Mesendoderm (in vitro differentiated cells): Measurements from ENCODE around the gene NRM.
"Not testable (repeated sequence)": the region's sequence is repeated elsewhere in the genome, so short reads cannot be mapped to it uniquely, and the experiment has no call there.

ENCODE experiments used
- DNase-seq: peaks from one replicate; pipeline ENCODE4 v3.0.0; 2013
- H2AK5ac ChIP-seq: 2 replicates; pipeline ENCODE4 v1.6.1; 2013; ENCODE audit warnings: low read length, inconsistent platforms
- H2BK120ac ChIP-seq: 2 replicates; pipeline ENCODE4 v1.6.1; 2013; ENCODE audit warnings: low read depth, mild to moderate bottlenecking, low read length, moderate library complexity, mixed read lengths
- H2BK15ac ChIP-seq: replicated peaks from 2 replicates; pipeline ENCODE4 v1.6.1; 2013; ENCODE audit warnings: low read depth, mild to moderate bottlenecking, moderate library complexity
- H2BK5ac ChIP-seq: 2 replicates; pipeline ENCODE4 v1.6.1; 2013; ENCODE audit warnings: low read length, inconsistent platforms
- H3K18ac ChIP-seq: 2 replicates; pipeline ENCODE4 v1.6.1; 2013; ENCODE audit warnings: mild to moderate bottlenecking, low read length, mixed read lengths
- H3K23ac ChIP-seq: one replicate; pipeline ENCODE4 v1.6.1; 2013; ENCODE audit warnings: low read length
- H3K27ac ChIP-seq: 2 replicates; pipeline ENCODE4 v1.5.1; 2013; ENCODE audit warnings: low read depth, mild to moderate bottlenecking, inconsistent platforms, low read length, moderate library complexity
- H3K27me3 ChIP-seq: 2 replicates; pipeline ENCODE4 v1.6.1; 2013; ENCODE audit warnings: low read length, control low read depth, mild to moderate bottlenecking, inconsistent platforms; ENCODE audit not compliant: insufficient read depth, poor library complexity
- H3K36me3 ChIP-seq: 2 replicates; pipeline ENCODE4 v1.6.1; 2013; ENCODE audit warnings: low read length, inconsistent platforms; ENCODE audit not compliant: control insufficient read depth, insufficient read depth
- H3K4ac ChIP-seq: one replicate; pipeline ENCODE4 v1.6.1; 2013; ENCODE audit warnings: low read depth, mild to moderate bottlenecking, low read length, moderate library complexity
- H3K4me1 ChIP-seq: 2 replicates; pipeline ENCODE4 v1.6.1; 2013; ENCODE audit warnings: low read depth, low read length, inconsistent platforms; ENCODE audit not compliant: control insufficient read depth
- H3K4me2 ChIP-seq: 2 replicates; pipeline ENCODE4 v1.6.1; 2013; ENCODE audit warnings: low read length
- H3K4me3 ChIP-seq: 2 replicates; pipeline ENCODE4 v1.5.1; 2013; ENCODE audit warnings: mild to moderate bottlenecking, low read length
- H3K56ac ChIP-seq: one replicate; pipeline ENCODE4 v1.6.1; 2013; ENCODE audit warnings: low read length
- H3K79me1 ChIP-seq: 2 replicates; pipeline ENCODE4 v1.6.1; 2013; ENCODE audit warnings: low read length, inconsistent platforms
- H3K79me2 ChIP-seq: 2 replicates; pipeline ENCODE4 v1.6.1; 2013; ENCODE audit warnings: mild to moderate bottlenecking, low read length; ENCODE audit not compliant: control insufficient read depth, insufficient read depth
- H3K9ac ChIP-seq: 2 replicates; pipeline ENCODE4 v1.6.1; 2013; ENCODE audit warnings: low read length, inconsistent platforms
- H4K5ac ChIP-seq: one replicate; pipeline ENCODE4 v1.6.1; 2013; ENCODE audit warnings: low read length
- H4K8ac ChIP-seq: one replicate; pipeline ENCODE4 v1.6.1; 2013; ENCODE audit warnings: low read depth, mild to moderate bottlenecking, control low read depth, low read length, moderate library complexity
- WGBS: extraction: QIAGEN DNeasy Blood & Tissue Kit; methylation state at CpG from one replicate; pipeline ENCODE4 v1.1.7; 2013; ENCODE audit warnings: low lambda C conversion rate, missing lambda C conversion rate; ENCODE audit not compliant: insufficient coverage; ENCODE audit errors: extremely low coverage; 5-methylcytosine and 5-hydroxymethylcytosine counted together

The NRM gene

DNA sequence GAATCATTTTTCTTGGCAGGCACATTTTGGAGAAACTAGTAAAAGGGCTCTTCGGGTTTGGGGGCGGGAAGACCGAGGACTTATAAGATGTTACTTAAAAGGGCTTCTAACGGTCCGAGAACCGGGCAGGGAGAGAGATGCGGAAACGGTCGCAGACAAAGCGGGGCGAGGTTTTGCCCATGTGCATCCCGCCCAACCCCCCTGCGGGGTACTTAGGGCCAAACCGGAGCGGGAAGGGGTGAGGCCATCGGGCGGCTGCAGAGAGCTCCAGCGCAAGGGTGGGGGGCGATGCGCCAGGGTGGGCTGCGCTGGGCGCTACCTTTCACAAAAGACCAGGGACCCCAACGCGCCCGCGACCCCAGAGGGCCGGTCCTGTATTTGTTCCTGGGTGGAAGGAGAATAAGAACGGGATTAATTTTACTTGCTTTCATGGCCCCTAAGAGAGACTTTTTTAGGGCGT, 30.0 kb upstream of the NRM start:
- no CpG with 5 or more reads among the region's 29 CpGs for WGBS
- Histone ChIP-seq H3K4me2 (no peak overlapping the region), H4K5ac (no peak overlapping the region)

DNA sequence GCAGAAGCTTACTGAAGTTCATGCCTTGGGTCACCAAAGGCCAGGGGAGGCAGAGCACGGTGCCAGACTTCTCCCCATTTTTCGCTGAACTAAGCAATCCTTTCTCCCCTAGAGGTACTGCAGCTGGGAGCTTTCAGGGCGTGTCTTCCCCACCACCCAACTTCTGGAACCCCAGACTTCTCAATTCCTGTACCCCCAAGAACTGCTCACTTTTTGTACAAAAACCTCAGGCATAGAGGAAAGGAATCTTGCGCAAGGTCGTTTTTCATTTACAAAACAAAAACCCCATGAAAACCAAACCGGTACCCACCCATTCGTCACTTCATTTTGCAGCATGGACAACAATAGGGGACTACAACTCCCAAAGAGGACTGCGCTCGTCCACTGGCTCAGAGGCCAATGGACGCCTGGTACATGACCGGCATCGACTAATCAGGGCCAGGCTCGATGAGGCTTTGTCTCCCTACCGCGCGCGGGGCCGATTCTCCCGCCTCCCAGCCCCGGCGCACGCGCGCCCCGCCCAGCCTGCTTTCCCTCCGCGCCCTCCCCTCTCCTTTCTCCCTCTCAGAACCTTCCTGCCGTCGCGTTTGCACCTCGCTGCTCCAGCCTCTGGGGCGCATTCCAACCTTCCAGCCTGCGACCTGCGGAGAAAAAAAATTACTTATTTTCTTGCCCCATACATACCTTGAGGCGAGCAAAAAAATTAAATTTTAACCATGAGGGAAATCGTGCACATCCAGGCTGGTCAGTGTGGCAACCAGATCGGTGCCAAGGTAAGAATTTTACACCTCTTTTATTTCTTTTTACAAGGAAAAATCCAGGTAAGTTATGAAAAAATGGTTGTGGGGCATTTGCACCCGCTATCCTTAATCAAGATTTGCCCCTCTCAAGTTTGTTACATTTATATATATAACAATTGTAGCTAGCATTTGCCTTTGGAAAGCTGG, 29.3 kb upstream of the NRM start, which contains the start of gene TUBB:
Gene TUBB, plus strand, starts transcription at position 562 of the 947 bp plus-strand sequence. Its CDS starts 155 bp downstream, at position 717.
- peak within 1 kb of the TSS; percentile 98 for H3K9ac ChIP-seq
- no peaks in the 10 kb centered on the region for H3K27me3 ChIP-seq
- H3K23ac ChIP-seq = peak within 1 kb of the TSS; percentile 49
- peaks cover 41% of the 10 kb centered on the region for H3K79me2 ChIP-seq
- H3K18ac ChIP-seq = peak within 1 kb of the TSS; percentile 96
- peak within 1 kb of the TSS; percentile 36 for H4K5ac ChIP-seq
- peak within 1 kb of the TSS; percentile 72 for H2AK5ac ChIP-seq
- peak within 1 kb of the TSS; percentile 95 for H3K4me3 ChIP-seq
- H4K8ac ChIP-seq = peak within 1 kb of the TSS; percentile 67
- peaks cover 2% of the 10 kb centered on the region for H3K4me1 ChIP-seq
- no peak within 1 kb of the TSS for H2BK15ac ChIP-seq
- WGBS = no CpG with 5 or more reads among the region's 38 CpGs
- H2BK5ac ChIP-seq = peak within 1 kb of the TSS; percentile 73
- H3K4ac ChIP-seq = peak within 1 kb of the TSS; percentile 96
- DNase-seq = peak; percentile 100
- peak within 1 kb of the TSS; percentile 89 for H3K4me2 ChIP-seq
- peaks cover 2% of the 10 kb centered on the region for H3K79me1 ChIP-seq
- peaks cover 19% of the 10 kb centered on the region for H3K36me3 ChIP-seq
- H3K56ac ChIP-seq = peak within 1 kb of the TSS; percentile 96
- peak within 1 kb of the TSS; percentile 93 for H3K27ac ChIP-seq
- peak within 1 kb of the TSS; percentile 63 for H2BK120ac ChIP-seq

More for the DNA sequence above, 30.0 kb upstream of the NRM start:
- peak overlapping the region; percentile 95 for H3K4me3 ChIP-seq
- H3K27ac ChIP-seq = peak overlapping the region; percentile 90
- DNase-seq = peak; percentile 81
- H3K79me1 ChIP-seq = peaks cover 2% of the 10 kb centered on the region
- H3K18ac ChIP-seq = peak overlapping the region; percentile 96
- H4K8ac ChIP-seq = peak overlapping the region; percentile 67
- peaks cover 19% of the 10 kb centered on the region for H3K36me3 ChIP-seq
- peak overlapping the region; percentile 86 for H3K4ac ChIP-seq
- no peaks in the 10 kb centered on the region for H3K27me3 ChIP-seq
- H3K23ac ChIP-seq = peak overlapping the region; percentile 49
- peak overlapping the region; percentile 34 for H2BK120ac ChIP-seq
- peaks cover 2% of the 10 kb centered on the region for H3K4me1 ChIP-seq
- no peak overlapping the region for H2AK5ac ChIP-seq
- no peak overlapping the region for H2BK15ac ChIP-seq
- peaks cover 41% of the 10 kb centered on the region for H3K79me2 ChIP-seq
- peak overlapping the region; percentile 98 for H3K9ac ChIP-seq
- peak overlapping the region; percentile 73 for H2BK5ac ChIP-seq
- peak overlapping the region; percentile 96 for H3K56ac ChIP-seq

DNA sequence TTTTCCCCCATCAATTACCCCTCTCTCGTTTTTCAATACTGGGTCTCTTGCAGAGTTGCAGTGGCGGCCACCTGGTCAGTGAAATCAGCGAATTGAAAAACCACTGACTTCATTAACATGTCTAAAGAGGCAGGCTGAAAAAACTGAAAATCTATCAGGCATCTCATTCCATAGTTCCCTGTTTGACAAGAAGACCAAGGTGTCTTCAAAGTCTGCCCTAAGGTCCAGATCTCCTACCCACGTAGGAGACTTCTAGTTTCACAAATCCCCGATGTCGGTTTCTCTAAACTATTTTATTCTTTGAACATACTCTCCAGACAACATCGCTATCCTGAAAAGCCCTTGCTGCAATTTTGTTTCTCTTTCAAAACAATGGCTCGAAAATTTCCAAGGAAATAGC, 28.6 kb upstream of the NRM start:
- no peak overlapping the region for H3K23ac ChIP-seq
- no peak overlapping the region for H4K8ac ChIP-seq
- H2AK5ac ChIP-seq = peak overlapping the region; percentile 72
- peak overlapping the region; percentile 94 for H3K9ac ChIP-seq
- peaks cover 2% of the 10 kb centered on the region for H3K4me1 ChIP-seq
- H3K4ac ChIP-seq = peak overlapping the region; percentile 96
- peak overlapping the region; percentile 44 for H2BK5ac ChIP-seq
- H3K56ac ChIP-seq = peak overlapping the region; percentile 94
- H3K79me2 ChIP-seq = peaks cover 41% of the 10 kb centered on the region
- peak overlapping the region; percentile 72 for H3K18ac ChIP-seq
- peak overlapping the region; percentile 93 for H3K27ac ChIP-seq
- peak overlapping the region; percentile 46 for H3K4me3 ChIP-seq
- H3K4me2 ChIP-seq = peak overlapping the region; percentile 89
- peak overlapping the region; percentile 36 for H4K5ac ChIP-seq
- WGBS = no CpG with 5 or more reads among the region's 8 CpGs
- peaks cover 15% of the 10 kb centered on the region for H3K36me3 ChIP-seq
- peaks cover 4% of the 10 kb centered on the region for H3K79me1 ChIP-seq
- no peak overlapping the region for H2BK15ac ChIP-seq
- peak overlapping the region; percentile 63 for H2BK120ac ChIP-seq
- DNase-seq = no peak
- no peaks in the 10 kb centered on the region for H3K27me3 ChIP-seq

DNA sequence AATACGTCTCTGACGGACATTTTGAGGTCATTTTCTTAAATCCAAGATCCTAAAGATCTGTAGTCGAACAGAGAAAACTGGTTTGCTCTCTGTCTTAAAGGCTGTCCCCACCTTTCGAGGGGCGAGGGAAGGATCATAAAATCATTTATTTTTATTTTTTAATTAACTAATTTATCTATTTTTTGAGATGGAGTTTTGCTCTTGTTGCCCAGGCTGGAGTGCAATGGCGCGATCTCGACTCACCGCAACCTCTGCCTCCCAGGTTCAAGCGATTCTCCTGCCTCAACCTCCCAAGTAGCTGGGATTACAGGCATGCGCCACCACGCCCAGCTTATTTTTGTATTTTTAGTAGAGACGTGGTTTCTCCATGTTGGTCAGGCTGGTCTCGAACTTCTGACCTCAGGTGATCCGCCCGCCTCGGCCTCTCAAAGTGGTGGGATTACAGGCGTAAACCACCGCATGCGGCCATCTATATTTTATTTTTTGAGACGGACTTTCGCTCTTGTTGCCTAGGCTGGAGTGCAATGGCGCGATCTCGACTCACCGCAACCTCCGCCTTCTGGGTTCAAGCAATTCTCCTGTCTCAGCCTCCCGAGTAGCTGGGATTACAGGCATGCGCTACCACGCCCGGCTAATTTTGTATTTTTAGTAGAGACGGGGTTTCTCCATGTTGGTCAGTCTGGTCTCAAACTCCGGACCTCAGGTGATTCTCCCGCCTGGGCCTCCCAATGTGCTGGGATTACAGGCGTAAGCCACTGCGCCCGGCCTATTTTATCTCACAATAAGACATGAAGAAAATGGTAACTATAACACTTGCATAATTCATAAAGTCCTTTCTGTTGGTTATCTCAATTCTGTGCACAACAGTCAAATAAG, 27.3 kb upstream of the NRM start:
- H3K23ac ChIP-seq, DNase-seq, H2BK15ac ChIP-seq, H3K36me3 ChIP-seq, H3K27me3 ChIP-seq, H2BK120ac ChIP-seq, H4K8ac ChIP-seq, H4K5ac ChIP-seq, H3K79me1 ChIP-seq, H3K4me1 ChIP-seq, H2AK5ac ChIP-seq: not testable (repeated sequence)
- H3K27ac ChIP-seq = peak overlapping the region; percentile 75
- H3K79me2 ChIP-seq = peaks cover 31% of the 10 kb centered on the region
- H3K18ac ChIP-seq = peak overlapping the region; percentile 36
- H3K9ac ChIP-seq = peak overlapping the region; percentile 70
- peak overlapping the region; percentile 50 for H3K4me3 ChIP-seq
- peak overlapping the region; percentile 1 for H2BK5ac ChIP-seq
- H3K4ac ChIP-seq = peak overlapping the region; percentile 81
- H3K4me2 ChIP-seq = peak overlapping the region; percentile 25
- peak overlapping the region; percentile 78 for H3K56ac ChIP-seq
- WGBS = no CpG with 5 or more reads among the region's 37 CpGs

DNA sequence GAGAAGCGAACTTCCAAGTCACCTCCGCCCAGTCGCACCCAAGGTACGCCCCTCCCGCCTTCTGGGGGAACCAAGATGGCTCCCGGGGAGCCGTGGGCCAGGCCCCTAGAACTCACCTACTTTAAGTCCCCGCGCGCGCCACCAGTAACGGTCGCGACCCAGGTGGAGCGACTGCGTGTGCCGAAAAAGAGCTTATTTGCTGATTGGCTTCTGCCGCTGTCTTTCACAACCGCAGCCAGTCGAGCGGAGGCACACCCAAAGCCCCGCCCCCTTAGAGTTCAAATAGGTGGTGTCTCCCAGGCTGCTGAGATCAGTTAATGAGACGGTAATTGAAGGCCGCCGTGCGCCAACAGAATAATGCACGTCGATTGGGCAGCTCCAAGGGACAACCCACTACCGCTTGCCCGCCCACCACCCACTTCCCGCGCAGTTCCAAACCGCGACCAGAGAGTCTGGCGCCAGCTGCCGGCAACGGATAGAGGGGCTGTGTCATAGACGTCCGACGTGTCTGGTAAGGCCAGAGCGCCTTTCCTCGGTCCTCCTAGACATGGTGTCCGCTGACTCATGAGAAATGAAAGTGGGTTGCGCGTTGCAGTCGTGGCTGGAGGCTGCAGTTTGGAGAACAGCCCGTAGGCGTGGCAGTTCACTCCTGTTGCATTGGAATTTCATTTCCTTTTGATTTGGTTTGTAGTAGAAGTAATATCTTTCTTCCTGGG, 26.5 kb upstream of the NRM start, which contains the start of gene MDC1:
Gene MDC1, minus strand, starts transcription at position 153 of the 716 bp plus-strand sequence. CDS start 2,106 bp downstream, outside the sequence.
- H2BK15ac ChIP-seq = no peak within 1 kb of the TSS
- H3K23ac ChIP-seq = peak within 1 kb of the TSS; percentile 32
- peak within 1 kb of the TSS; percentile 75 for H3K27ac ChIP-seq
- H2BK120ac ChIP-seq = no peak within 1 kb of the TSS
- H3K4ac ChIP-seq = peak within 1 kb of the TSS; percentile 72
- no peak within 1 kb of the TSS for H4K8ac ChIP-seq
- peak; percentile 100 for DNase-seq
- H3K36me3 ChIP-seq = peaks cover 9% of the 10 kb centered on the region
- no peaks in the 10 kb centered on the region for H3K27me3 ChIP-seq
- peak within 1 kb of the TSS; percentile 92 for H2AK5ac ChIP-seq
- peak within 1 kb of the TSS; percentile 27 for H2BK5ac ChIP-seq
- peak within 1 kb of the TSS; percentile 67 for H3K4me2 ChIP-seq
- H3K9ac ChIP-seq = peak within 1 kb of the TSS; percentile 78
- H3K18ac ChIP-seq = peak within 1 kb of the TSS; percentile 72
- peak within 1 kb of the TSS; percentile 89 for H3K56ac ChIP-seq
- H4K5ac ChIP-seq = no peak within 1 kb of the TSS
- peaks cover 23% of the 10 kb centered on the region for H3K79me2 ChIP-seq
- peak within 1 kb of the TSS; percentile 65 for H3K4me3 ChIP-seq
- WGBS = no CpG with 5 or more reads among the region's 48 CpGs
- peaks cover 2% of the 10 kb centered on the region for H3K4me1 ChIP-seq
- peaks cover 4% of the 10 kb centered on the region for H3K79me1 ChIP-seq
